PC-9 (cell line): ENCODE measurements around the gene VWA8.

Experiments
- CTCF ChIP-seq: fragments of 200-600 bp; sonication (generic); conservative IDR thresholded peaks from 2 replicates; pipeline ENCODE4 v1.6.1; 2017; ENCODE audit warnings: mixed run types, antibody characterized with exemption, mild to moderate bottlenecking, moderate library complexity
- EZH2 ChIP-seq: fragments of 200-600 bp; sonication (generic); IDR thresholded peaks from 2 replicates; pipeline ENCODE4 v1.8.0; 2017; ENCODE audit warnings: antibody characterized with exemption, low read depth

GRCh38 chr13:41520016-41520659 lies 440.8 kb downstream of the VWA8 start:
- TF ChIP-seq CTCF: no peak
- no peak for TF ChIP-seq EZH2
